Esophagus mucosa (tissue), 1 donor: Measurements from ENCODE around the gene IFNL3. TPM values are rescaled to one million over a fixed set of nuclear protein-coding genes. Genes with fewer than 3 reads are reported as not detected.

Experiments used
- ATAC-seq: fragments of 200-7000 bp; cut with Tn5 transposase; one replicate; pipeline ENCODE4 v1.9.1; 2020
- total RNA-seq: library from RNA; stranded (reverse); gene quantifications from one replicate; pipeline ENCODE4 v1.2.4, GENCODE V29; 2023
- donor health status: DM: yes; HTN: yes; CAD: no.

The IFNL3 gene
- total RNA-seq, 1 donor from 2014 or later, result not detected

GRCh38 chr19:39212375-39212742 is 32.4 kb downstream of the IFNL3 start:
- ATAC-seq, result peak; percentile 66

DNA sequence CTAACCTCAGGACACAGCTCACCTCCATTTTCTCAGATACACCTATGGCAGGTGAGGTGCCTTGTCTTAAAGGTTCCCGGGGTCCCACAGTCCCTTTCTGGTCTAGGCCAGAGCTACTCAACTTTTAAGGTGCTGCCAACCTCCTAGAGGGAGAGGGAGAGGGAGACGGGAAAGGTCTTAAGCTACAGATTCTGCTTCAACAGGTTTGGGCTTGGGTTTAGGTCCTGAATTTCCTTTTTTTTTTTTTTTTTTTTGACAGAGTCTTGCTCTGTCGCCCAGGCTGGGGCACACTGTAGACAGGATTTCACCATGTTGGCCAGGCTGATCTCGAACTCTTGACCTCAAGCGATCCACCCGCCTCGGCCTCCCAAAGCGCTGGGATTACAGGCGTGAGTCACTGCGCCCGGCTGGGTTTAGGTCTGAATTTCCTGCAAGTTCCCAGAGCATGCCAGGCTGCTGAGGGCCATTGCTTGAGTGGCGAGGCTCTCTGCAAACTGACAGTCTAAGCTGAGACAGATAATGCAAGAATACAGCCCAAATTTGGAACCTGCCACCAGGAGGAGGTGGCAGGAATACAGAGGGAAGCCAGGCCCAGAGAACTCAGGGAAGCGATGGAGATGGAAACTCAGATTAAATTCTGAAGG is 33.0 kb downstream of the IFNL3 start:
- ATAC-seq, result peak; percentile 42

DNA sequence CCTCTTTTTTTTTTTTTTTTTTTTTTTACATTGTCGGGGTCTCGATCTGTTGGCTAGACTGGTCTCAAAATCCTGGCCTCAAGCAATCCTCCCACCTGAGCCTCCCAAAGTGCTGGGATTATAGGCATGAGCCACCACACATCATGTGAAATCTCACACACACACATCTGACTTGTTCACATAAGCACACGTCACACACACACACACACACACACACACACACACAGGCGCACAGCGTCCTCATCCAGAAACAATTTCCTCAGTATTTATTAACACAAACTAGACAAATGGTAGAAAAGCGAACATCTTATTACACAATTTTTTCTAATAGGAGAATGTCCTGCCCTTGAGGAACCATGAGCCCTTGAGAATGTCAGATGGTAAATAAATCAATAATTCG is 35.6 kb downstream of the IFNL3 start:
- ATAC-seq, result no peak

DNA sequence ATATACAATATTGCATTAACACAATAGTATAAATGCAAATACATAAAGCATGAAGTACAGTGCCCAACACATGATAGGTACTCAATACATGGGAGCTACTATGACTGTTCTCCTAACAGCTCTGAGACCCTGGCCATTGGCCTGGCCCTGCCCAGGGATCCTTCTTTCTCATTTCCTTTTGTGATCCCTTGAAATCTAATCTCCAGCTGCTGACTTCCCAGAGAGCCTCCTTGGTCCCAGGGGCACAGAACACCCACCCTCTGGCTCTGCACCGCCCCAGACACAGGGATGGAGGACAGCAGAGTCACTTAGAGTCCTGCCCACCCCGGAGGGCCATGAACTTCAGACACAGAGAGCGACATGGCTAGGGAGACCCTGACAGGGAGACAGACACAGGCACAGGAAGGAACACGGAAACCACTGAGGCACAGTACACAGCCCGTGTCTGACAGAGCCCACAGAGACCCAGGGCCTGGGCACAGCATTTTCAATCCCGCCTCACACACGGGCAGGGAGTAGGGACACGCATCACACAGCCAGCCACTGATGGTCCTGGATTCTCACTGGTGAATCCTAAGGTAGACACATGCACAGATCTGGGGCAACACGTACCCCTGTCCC is 36.5 kb downstream of the IFNL3 start:
- ATAC-seq, result peak; percentile 1

DNA sequence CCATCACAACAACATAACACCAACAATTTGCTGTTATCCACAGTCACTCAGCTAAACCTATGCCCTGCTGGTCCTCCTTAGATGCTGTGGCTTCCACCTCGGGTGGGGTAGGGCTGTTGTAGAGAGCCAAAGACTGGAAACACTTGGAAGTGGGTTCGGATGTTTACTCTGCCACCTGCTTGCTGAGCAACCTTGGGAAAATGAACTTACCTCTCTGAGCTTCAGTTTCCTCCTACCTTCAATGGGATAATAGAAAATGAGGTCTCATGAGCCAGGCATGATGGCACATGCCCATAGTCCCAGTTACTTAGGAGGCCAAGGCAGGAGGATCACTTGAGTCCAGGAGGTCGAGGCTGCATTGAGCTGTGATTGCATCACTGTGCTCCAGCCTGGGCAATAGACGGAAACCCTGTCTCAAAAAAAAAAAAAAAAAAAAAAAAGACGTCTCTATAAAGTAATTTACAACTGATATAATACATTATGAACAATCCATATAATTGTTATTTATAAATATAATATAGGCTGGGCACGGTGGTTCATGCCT is 37.4 kb downstream of the IFNL3 start:
- ATAC-seq, result no peak

DNA sequence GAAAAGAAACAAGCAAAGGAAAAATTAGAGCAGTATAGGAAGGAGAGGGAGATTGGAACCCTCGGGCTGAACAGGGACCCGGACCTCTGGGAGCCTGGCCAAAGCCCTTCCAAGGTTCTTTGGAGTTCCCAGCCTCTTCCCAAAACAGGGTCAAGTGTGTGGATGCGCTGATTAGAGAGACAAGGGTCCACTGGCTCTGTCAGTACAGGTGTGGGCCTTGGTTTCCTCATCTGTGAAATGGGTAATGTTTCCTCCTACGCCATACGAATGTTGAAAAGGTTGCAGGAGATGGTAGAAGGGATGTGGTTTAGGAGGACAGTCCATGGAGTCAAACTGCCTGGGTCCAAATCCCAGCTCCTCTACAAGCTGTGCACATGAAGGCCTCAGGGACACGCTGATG is 38.7 kb downstream of the IFNL3 start:
- no peak for ATAC-seq

DNA sequence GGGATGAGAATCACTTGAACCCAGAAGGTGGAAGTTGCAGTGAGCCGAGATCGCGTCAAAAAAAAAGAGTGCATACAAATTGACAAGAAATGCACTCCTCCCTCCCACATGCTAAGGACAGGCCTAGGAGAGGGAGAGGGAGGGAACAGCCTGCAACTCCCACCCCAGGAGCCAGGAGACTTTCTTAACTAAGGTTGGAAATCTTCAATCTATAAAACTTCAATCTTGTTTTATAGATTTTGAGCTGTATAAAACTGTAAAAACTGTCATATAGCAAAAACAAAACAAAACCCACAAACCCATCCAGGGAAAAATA is 39.4 kb downstream of the IFNL3 start:
- no peak for ATAC-seq

- ATAC-seq, result peak; percentile 10
These were observed 41.1 kb downstream of the IFNL3 start, which contains the start of gene SYCN for GRCh38 chr19:39203372-39204341. SYCN (minus strand) TSS chr19:39204263; CDS start chr19:39204254, 9 bp downstream.

GRCh38 chr19:39202998-39203355 is 41.8 kb downstream of the IFNL3 start:
- ATAC-seq, result no peak

GRCh38 chr19:39200803-39201115 is 44.0 kb downstream of the IFNL3 start:
- ATAC-seq, result no peak

GRCh38 chr19:39200066-39200802 is 44.6 kb downstream of the IFNL3 start:
- no peak for ATAC-seq

GRCh38 chr19:39199025-39199424 is 45.8 kb downstream of the IFNL3 start:
- ATAC-seq, result peak; percentile 28

DNA sequence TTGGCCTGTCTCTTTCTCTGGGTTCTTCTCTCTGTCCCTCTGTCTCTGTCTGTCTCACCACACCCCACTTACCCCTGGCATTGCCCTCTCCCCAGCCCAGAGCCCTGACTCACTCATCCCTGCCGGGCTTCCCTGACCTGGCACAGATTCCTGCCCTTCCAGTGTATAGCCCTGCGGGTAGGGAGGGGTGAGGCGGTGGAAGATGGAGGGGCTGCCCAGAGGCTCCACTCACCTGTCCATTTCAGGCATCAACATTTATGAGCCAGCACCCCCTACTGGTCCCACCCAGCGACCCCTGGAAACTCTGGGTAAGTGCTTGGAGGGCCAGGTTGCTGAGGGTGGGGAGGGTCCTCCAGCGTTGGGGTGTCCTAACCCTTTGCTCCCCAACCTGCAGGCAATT is 47.0 kb downstream of the IFNL3 start:
- ATAC-seq, result peak; percentile 55

- peak; percentile 68 for ATAC-seq
These were observed 47.8 kb downstream of the IFNL3 start, which contains the start of gene NCCRP1 for GRCh38 chr19:39196860-39197562. NCCRP1 (plus strand) TSS chr19:39196964; CDS start chr19:39196983, 19 bp downstream.

DNA sequence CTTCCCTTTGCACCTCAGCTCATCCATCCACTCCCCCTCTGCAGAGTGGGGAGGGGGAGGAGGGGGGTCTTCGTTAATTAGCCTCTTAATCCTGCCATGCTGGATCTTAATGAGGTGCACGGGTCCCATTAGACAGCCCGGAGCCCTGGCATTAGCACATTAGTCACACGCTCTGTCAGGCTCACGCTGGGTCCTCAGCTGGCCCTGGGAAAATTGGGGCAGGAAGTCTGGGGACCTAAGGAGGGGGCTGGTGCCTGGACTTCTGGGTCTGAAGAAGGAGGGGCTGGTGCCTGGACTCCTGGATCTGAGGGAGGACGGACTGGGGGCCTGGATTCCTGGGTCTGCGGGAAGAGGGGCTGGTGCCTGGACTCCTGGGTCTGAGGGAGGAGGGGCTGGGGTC is 48.5 kb downstream of the IFNL3 start:
- no peak for ATAC-seq

DNA sequence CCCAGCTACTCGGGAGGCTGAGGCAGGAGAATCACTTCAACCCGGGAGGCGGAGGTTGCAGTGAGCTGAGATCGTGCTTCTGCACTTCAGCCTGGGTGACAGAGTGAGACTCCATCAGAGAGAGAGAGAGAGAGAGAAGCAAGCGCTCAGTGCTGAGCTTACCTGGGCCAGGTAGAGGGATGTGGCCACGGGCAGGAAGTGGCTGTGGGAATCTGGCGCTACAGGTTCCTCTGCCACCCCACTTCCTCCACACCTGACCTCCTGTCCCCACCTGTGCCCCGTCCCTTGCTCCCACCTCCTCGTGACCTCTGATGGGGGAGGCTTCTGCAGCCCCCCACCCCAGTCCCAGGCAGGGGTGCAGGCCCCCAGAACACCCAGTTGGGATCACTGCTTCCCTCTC is 49.1 kb downstream of the IFNL3 start:
- ATAC-seq, result peak; percentile 63

- ATAC-seq, result no peak
These were observed 49.8 kb downstream of the IFNL3 start for GRCh38 chr19:39194832-39195542.

DNA sequence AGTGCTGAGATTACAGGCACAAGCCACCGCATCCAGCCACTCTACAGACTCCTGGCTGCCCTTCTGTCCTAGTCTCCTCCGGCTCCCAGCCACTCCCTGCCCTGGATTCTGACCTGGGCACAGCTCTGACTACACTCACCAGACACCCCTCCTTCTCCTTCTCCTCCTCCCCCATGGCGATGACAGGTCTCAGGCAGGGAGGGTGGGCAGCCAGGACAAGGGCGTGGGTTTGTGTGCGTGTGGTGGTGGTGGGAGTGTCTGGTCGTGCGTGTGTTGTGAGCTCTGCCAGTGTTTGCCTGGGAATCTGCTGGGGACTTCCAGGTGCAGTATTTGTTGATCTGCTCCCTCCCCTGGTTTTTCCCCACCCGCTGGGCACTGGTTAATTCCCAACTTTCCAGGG is 51.0 kb downstream of the IFNL3 start:
- ATAC-seq, result peak; percentile 43
